CD4-positive, alpha-beta memory T cell (primary cell): Measurements from ENCODE around the gene AOPEP. TPM values are rescaled to one million over a fixed set of nuclear protein-coding genes. Genes with fewer than 3 reads are reported as not detected.

Experiments used
- CTCF ChIA-PET: fragments of 350-600 bp; sonication (Branson Sonifier 250); formaldehyde crosslinking; loops from one replicate; lab custom pipeline; 2021; ENCODE audit warnings: inconsistent platforms; ENCODE audit not compliant: partially characterized antibody; lab: Charles Lee
- POLR2A ChIA-PET: fragments of 350-600 bp; sonication (Branson Sonifier 250); formaldehyde crosslinking; loops from one replicate; lab custom pipeline; 2021; ENCODE audit not compliant: partially characterized antibody; lab: Charles Lee
- DNase-seq, 5 donors: peaks; one replicate each; pipeline versions ENCODE4 v3.0.0 to v3.0.0-alpha.2; 2020 to 2022; ENCODE audit warnings: mixed read lengths in 1 of 5
- H3K27ac ChIP-seq: one replicate; pipeline ENCODE4 v1.7.0; 2013; ENCODE audit warnings: low read depth, low read length
- H3K27me3 ChIP-seq: 2 replicates; pipeline ENCODE4 v1.7.0; 2013; ENCODE audit warnings: mild to moderate bottlenecking, low read length, moderate library complexity; ENCODE audit not compliant: insufficient read depth
- H3K36me3 ChIP-seq: 2 replicates; pipeline ENCODE4 v1.7.0; 2013; ENCODE audit warnings: mild to moderate bottlenecking, low read length, moderate library complexity; ENCODE audit not compliant: insufficient read depth
- H3K4me1 ChIP-seq: 2 replicates; pipeline ENCODE4 v1.7.0; 2013; ENCODE audit warnings: mild to moderate bottlenecking, low read length, moderate library complexity; ENCODE audit not compliant: insufficient read depth
- H3K4me3 ChIP-seq, 2 donors: one replicate each; pipeline ENCODE4 v1.7.0; 2013; ENCODE audit warnings: low read length in 2 of 2, mild to moderate bottlenecking in 1 of 2
- H3K9me3 ChIP-seq, 2 donors: one replicate each; pipeline ENCODE4 v1.7.0; 2013; ENCODE audit warnings: low read length in 2 of 2, control low read depth in 1 of 2; ENCODE audit not compliant: control insufficient read depth in 1 of 2
- H3K27ac Mint-ChIP-seq, 7 donors: one replicate each; pipeline ENCODE4 v1.8.0; 2020 to 2021; ENCODE audit warnings: mixed read lengths in 7 of 7, mild to moderate bottlenecking in 6 of 7, inconsistent platforms in 3 of 7, moderate library complexity in 3 of 7
- H3K27me3 Mint-ChIP-seq, 2 donors: one replicate each; pipeline ENCODE4 v1.8.0; 2020 to 2021; ENCODE audit warnings: mixed read lengths in 2 of 2
- H3K36me3 Mint-ChIP-seq, 2 donors: one replicate each; pipeline ENCODE4 v1.8.0; 2020 to 2021; ENCODE audit warnings: mixed read lengths in 2 of 2, inconsistent platforms in 1 of 2, mild to moderate bottlenecking in 1 of 2
- H3K4me1 Mint-ChIP-seq, 4 donors: one replicate each; pipeline ENCODE4 v1.8.0; 2020 to 2021; ENCODE audit warnings: mixed read lengths in 4 of 4, mild to moderate bottlenecking in 1 of 4
- H3K4me3 Mint-ChIP-seq, 8 donors: one replicate each; pipeline ENCODE4 v1.8.0; 2020 to 2021; ENCODE audit warnings: mixed read lengths in 8 of 8, mild to moderate bottlenecking in 7 of 8, moderate library complexity in 6 of 8, inconsistent platforms in 3 of 8
- H3K9me3 Mint-ChIP-seq, 8 donors: one replicate each; pipeline ENCODE4 v1.8.0; 2020 to 2021; ENCODE audit warnings: mixed read lengths in 8 of 8, mild to moderate bottlenecking in 5 of 8, inconsistent platforms in 3 of 8, moderate library complexity in 1 of 8
- intact Hi-C: fragments of 100-400 bp; cut with micrococcal nuclease; formaldehyde crosslinking; loops from one replicate; pipeline ENCODE4 v1.15.1; 2023
- microRNA-seq: library from miRNA; unstranded; fragments of <30 nt; microRNA quantifications from one replicate; pipeline ENCODE4 v1.2.0, GENCODE V29; 2021; ENCODE audit warnings: borderline replicate concordance, borderline number of aligned reads, borderline microRNAs expressed, mixed read lengths
- polyA plus RNA-seq, 2 donors: library from polyadenylated mRNA; unstranded; fragments of 300-500 nt; fragmentation: Illumina TruSeq; gene quantifications; one replicate each; pipeline ENCODE4 v1.2.3, GENCODE V29; 2021
- total RNA-seq, 2 experiments: library from RNA; stranded (reverse); gene quantifications; one replicate each; pipeline ENCODE4 v1.2.3, GENCODE V29; 2021

The AOPEP gene
- total and polyA plus RNA-seq, 4 experiments from 2014 or later, result 3.1 to 11.7 (median 7.6) TPM

GRCh38 chr9:95135756-95136155 lies 409.3 kb downstream of the AOPEP start:
- POLR2A ChIA-PET, result no interaction called here

More at GRCh38 chr9:95135756-95136155, 409.3 kb downstream of the AOPEP start:
- Histone ChIP-seq H3K4me1 (no peaks in the 10 kb centered on the region), H3K9me3 (no peaks in the 10 kb centered on the region), H3K4me3 (no peak overlapping the region), H3K27ac (no peak overlapping the region), H3K27me3 (no peaks in the 10 kb centered on the region), H3K36me3 (no peaks in the 10 kb centered on the region)
- peaks cover 2 to 6% of the 10 kb centered on the region in 2 donors for H3K36me3 Mint-ChIP-seq
- DNase-seq, result no peak
- no peaks in the 10 kb centered on the region for H3K27me3 Mint-ChIP-seq
- no peak overlapping the region for H3K4me3 Mint-ChIP-seq
- peaks cover 0 to 3% (median under 1%) of the 10 kb centered on the region in 4 donors for H3K4me1 Mint-ChIP-seq
- H3K9me3 Mint-ChIP-seq, result no peaks in the 10 kb centered on the region
- CTCF ChIA-PET, result interaction anchor here (1.5 to 2.2 kb wide), 2 partner anchors 8 to 9 kb away, joined by 4 to 20 read pairs; no protein-coding TSS in a partner anchor
- intact Hi-C loops, result no loop called here
- H3K27ac Mint-ChIP-seq, result no peak overlapping the region

Small RNA genes lying within 50 kb of the gene (microRNA-seq; reads per million reads assigned to microRNA genes)
- 2.6 reads per million, percentile 7 among the genes with 10 or more reads in this experiment for gene MIR2278
- gene MIR23B, result 1,385 reads per million, percentile 91 among the genes with 10 or more reads in this experiment
- not detected for gene MIR24-1
- 250 reads per million, percentile 76 among the genes with 10 or more reads in this experiment for gene MIR27B
- not detected for gene MIR3074
- gene MIR6081, result not detected

Other genes starting within 250 kb of the AOPEP start
- gene PCAT7, start 171.6 kb upstream of the AOPEP start, total RNA-seq, result not detected
- gene PCAT7, start 171.6 kb upstream of the AOPEP start, polyA plus RNA-seq, result not detected
- not detected for gene FBP2, start 132.9 kb upstream of the AOPEP start, total RNA-seq
- gene FBP2, start 132.9 kb upstream of the AOPEP start, polyA plus RNA-seq, result not detected
- 1 to 10 TPM; 6.3 to 9.2 TPM for gene FBP1, start 87.2 kb upstream of the AOPEP start, total RNA-seq
- gene FBP1, start 87.2 kb upstream of the AOPEP start, polyA plus RNA-seq, result 1 to 10 TPM; 3.5 to 8.2 TPM